HG03025 (cell line): ENCODE data around the gene AIM2.
"Not testable (repeated sequence)": the region's sequence is repeated elsewhere in the genome, so short reads cannot be mapped to it uniquely, and the experiment has no call there.

ENCODE experiments used
- ATAC-seq: cut with Tn5 transposase; IDR thresholded peaks from one replicate; pipeline ENCODE4 v1.9.1; 2021; ENCODE audit warnings: mild to moderate bottlenecking, moderate library complexity; ENCODE audit not compliant: unreplicated experiment, low FRiP score

Gene AIM2

DNA sequence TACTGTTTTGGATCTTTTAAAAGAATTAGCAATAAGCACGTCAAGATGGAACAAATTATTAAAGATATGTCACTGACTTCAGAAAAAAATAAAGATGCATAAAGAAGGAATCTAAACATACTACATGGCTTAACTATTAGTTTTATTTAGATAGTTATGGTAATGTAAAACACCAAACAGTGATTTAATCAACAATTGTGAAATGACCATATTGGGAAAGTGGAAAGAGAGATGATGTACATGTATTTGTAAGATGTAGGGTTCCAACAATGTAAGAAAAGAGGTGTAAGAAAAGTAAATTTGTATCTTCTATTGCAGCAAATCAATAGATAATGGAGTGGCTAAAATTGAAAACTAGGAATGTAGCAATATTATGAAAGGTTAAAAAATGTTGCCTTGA is 6.4 kb upstream of the AIM2 start:
- no peak for ATAC-seq

DNA sequence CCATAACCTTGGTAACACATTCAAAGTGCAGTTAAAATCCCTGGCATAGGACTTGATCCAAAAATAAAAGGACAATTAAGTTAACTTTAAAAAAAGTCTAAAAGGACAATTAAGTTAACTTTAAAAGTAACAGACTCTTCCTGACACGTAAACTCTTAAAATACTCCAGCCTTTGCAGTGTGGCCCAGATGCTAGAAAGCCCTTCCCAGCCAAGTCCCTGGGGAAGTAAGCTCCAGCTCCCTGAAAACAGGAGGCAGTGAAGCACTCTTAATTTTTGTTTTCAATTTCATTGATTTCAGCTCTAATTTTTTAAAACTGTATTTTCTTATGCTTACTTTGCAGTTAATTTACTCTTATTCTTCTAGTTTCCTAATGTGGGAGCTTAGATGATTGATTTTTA is 5.1 kb upstream of the AIM2 start:
- ATAC-seq, result no peak

GRCh38 chr1:159079525-159079924 is 3.0 kb upstream of the AIM2 start:
- no peak for ATAC-seq

- ATAC-seq, result peak; percentile 60
Observed at GRCh38 chr1:159077120-159077961, 775 bp upstream of the AIM2 start.

DNA sequence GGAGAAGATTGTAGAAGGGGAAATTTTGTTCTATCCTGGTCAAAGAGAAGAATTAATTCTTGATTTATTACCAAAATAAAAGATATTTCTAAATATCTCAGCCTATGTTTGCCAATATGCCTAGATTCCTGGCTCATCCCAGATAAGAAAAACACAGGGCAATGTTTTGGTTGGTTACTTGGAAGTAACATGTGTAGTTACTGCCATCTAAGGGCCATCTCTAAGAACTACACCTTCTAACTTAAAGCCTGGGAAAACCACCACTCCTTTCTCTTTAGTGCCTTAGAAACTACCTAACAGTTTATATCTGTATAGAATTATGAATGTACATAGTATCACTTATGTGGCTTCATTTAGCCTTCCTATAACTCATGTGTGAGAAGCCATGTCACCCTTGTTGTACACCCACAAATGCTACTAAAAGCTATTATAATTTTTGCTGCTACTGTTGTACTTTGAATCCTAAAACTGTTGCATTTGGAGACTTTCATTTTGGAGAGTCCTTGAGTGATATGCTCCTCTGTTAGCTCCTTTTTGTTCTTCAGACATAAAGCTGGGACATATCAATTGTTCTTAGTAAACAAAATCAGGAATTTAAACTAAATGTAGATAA is 4.5 kb downstream of the AIM2 start:
- no peak for ATAC-seq

DNA sequence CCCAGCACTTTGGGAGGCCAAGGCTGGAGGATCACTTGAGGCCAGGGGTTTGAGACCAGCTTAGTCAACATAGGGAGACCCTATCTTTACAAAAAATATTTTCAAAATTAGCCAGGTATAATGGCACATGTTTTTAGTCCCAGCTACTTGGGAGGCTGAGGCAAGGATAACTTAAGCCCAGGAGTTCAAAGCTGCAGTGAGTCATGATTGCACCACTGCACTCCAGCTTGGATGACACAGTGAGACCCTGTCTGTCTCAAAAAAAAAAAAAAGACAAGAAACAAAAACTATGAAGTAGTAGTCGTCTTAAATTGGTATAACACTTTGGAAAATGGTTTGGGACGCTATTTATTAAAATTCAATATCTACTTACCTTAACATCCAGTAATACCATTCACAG is 7.7 kb downstream of the AIM2 start:
- ATAC-seq, result no peak

- ATAC-seq, result peak; percentile 81
Observed at GRCh38 chr1:159067699-159068621, 8.6 kb downstream of the AIM2 start.

GRCh38 chr1:159066108-159066507 is 10.5 kb downstream of the AIM2 start:
- ATAC-seq, result no peak

GRCh38 chr1:159065106-159065505 is 11.5 kb downstream of the AIM2 start:
- no peak for ATAC-seq

DNA sequence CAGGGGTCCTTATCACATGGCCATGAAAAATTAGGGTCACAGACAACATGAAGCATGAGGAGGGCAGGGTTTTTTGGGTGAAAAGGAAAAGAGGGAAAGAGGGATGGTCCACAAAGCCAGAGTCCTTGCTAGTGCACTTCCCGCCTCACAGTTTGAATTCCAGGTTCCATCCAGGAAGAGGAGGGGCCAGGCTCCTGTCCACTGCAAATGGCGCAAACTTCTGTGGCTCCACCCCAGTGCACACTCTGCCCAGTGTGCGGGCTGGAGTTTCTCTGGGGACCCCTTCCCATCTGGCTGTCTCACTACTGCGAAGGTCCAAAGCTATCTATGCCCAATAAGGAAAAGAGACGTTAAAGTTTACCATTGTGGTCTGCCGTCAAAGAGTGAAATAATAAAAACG is 17.8 kb downstream of the AIM2 start:
- ATAC-seq, result no peak

DNA sequence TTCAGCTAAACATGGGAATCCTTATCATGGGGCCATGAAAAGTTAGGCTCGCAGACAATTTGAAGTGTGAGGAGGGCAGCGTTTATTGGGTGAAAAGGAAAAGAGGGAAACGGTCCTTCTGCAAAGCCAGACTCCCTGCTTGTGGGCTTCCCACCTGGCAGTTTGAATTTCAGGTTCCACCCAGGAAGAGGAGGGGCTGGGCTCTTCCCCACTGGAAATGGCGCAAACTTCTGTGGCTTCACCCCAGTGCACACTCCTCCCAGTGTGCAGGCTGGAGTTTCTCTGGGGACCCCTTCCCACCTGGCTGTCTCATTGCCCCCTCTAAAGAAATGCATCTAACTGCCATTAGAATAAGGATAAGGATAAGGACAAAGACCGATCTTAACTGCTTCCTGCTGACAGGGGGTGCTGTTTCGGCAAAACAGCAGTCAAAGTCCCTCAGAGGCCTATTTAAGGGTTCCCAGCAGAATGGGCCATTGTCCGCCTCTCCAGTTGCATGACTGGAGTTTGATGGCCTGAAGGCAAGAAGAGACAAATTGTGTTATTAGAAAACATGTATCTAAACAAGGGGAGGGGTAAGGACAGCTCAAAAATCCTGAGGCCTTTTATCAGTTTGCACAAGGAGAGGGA is 20.4 kb downstream of the AIM2 start:
- no peak for ATAC-seq

- no peak for ATAC-seq
Observed at GRCh38 chr1:159055181-159055641, 21.4 kb downstream of the AIM2 start.

DNA sequence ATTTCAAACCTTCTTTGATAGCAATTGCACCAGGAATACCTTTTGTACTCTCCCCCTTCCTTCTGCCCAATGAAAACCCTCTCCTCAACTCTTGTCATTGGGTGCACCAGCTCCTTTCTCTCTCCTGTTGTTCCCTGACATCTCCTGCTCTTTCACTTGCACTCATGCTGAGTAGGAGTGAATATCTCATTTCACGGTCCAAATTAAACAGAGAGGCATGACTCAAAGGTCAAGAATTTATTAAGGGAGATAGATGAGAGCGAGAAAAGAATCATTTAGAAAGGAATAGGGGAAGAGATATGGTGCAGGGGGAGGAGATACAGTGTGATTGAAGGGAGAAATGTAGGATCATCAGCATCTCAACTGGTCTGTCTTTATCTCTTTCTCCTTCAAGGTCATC is 22.1 kb downstream of the AIM2 start:
- no peak for ATAC-seq

DNA sequence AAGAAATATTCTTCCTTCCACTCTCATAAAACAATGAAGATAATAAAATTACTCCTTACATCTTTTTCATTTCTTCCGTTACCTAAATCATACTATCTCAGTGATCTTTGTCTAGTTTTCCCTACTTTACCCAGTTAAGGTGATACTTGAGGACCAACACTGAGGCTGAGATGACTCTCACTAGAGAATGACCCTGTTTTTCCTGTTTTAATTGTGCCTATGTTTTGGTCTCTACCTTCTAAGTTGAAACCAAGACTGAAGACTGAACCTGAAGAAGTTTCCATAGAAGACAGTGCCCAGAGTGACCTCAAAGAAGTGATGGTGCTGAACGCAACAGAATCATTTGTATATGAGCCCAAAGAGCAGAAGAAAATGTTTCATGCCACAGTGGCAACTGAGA is 25.1 kb downstream of the AIM2 start:
- ATAC-seq, result no peak

DNA sequence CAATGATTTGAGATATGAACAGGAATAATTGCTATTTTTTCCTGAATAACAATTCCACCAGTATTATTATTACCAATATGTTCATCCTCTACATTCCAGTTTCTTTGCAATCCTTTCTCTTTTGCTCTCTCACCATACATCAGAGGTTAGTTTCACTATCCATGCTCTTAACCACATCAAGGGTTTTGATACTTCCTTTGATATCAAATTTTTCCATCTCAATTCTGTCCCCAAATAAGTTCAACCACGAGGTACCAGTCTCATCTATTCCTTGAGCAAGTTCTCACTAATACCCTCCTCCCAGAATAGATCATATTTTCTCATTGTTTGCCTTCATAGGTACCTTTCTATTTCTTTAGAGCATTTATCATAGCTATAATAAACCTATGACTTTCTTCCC is 30.1 kb downstream of the AIM2 start:
- ATAC-seq, result not testable (repeated sequence)

DNA sequence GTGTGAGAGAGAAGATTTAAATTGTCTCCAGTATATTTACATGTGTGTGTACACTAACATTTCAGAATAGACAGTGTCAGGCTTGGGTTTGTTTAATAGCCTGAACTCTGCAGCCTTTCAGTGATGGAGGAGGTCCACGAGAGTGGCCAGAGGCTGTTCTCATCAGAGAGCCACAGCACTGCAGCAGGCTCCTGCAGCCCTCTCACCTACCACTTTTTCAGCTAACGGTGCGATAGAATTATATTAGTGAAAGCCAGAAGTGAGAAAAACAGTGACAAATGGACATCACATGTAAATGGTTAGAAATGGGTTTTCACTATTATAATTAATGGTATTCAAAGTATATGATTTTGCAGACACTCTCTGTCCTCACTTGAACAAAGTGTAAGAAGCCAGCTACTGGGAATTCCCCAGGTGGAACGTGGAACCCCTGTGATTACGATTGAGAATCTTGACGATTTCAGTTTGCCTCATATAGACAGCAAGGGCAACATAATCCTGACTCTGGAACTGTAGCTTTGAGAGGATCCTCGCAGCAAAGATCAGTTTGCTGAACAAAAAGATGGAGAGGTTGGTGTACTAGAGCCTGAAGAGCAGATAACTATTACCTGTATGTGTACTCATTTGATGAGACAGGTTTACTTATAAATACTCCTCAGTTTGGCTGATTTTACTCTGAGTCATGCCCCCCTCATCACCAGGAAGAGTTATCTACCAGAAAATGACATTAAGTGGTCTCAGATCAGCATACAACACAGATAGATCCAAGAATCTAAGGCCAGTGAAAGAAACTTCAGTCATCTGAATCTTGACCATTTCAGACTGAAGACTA is 35.5 kb downstream of the AIM2 start:
- ATAC-seq, result no peak

GRCh38 chr1:159040206-159040605 is 36.4 kb downstream of the AIM2 start:
- no peak for ATAC-seq

DNA sequence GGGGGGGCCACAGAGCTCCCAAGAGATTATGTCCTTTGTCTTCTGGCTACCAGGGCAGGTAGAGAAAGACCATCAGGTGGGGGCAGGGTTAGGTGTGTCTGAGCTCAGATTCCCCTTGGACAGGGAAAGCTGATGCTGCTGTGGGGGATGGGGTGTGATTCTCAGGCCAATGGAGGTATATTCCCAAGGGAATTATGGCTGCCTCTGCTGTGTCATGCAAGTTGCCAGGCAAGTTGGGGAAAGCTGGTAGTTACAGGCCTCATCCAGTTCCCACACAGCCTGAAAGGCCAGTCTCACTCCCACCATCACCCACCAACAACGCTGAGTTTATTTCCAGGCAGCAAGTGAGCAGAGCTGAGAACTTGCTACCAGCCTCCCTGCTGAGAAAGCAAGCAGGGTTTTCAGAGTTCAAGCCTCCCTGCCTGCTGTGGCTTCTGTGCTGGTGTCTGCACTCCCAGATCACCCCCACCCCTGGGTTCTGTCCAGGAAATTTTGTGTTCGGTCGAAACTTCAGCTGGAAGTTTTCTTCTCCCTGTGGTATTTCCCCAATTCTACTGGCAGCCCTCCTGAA is 45.6 kb downstream of the AIM2 start:
- ATAC-seq, result no peak

DNA sequence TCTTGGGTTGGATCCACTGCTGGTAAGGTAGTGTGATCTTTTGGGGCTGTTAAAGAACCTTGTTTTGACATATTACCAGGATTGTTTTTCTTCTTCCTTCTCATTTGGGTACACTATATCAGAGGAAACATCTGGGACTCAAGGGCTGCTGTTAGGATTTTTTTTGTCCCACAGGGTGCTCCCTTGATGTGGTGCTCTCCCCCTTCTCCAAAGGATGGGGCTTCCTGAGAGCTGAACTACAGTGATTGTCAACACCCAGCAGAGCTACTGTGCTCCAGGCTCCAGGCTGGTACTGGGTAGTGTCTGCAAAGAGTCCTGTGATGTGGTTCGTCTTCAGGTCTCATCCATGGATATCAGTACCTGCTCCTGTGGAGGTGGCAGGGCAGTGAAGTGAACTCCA is 46.3 kb downstream of the AIM2 start:
- ATAC-seq, result no peak
